GM21526 (cell line): ENCODE measurements around the gene MVB12B.
"Not testable (repeated sequence)": the region's sequence is repeated elsewhere in the genome, so short reads cannot be mapped to it uniquely, and the experiment has no call there.

ENCODE experiments used
- ATAC-seq: cut with Tn5 transposase; IDR thresholded peaks from one replicate; pipeline ENCODE4 v1.9.1; 2021; ENCODE audit warnings: moderate library complexity; ENCODE audit not compliant: unreplicated experiment, low FRiP score

MVB12B gene

GRCh38 chr9:126463426-126463825, 136.8 kb downstream of the MVB12B start:
- ATAC-seq, result no peak

DNA sequence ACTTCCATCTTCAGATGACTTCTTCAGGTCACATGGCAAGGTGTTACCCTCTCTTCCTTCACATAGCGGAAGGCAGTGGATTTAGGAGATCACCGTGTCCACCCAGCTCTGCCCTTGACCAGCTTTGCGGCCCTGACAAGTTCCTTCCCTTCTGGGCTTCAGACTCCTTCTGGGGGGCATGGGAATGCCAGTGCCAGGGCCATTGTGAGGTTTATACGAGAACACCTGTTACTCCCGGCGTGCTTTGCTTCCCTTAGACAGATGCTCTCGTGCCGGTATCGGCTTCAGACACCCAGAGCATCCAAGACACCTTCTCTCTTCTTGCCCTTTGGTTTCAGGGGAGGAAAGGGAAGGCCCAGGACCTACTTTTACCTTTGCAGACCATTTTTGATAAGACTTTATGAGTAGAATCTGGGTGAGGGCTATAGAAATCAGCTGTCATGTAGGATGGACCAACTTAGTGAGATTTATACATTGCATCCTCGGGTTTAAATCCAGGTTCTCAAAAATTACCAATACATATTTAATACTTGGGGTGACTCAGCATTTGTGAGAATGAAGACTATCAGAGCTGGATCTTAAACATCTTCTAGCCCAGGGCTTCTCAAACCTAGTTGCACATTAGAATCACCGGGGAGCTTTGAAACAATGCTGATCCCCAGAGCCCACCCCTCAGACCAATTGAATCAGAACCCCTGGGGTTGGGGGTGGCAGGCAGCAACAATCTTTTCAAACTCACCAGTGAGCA, 138.2 kb downstream of the MVB12B start:
- no peak for ATAC-seq

GRCh38 chr9:126465977-126466376, 139.3 kb downstream of the MVB12B start:
- no peak for ATAC-seq

DNA sequence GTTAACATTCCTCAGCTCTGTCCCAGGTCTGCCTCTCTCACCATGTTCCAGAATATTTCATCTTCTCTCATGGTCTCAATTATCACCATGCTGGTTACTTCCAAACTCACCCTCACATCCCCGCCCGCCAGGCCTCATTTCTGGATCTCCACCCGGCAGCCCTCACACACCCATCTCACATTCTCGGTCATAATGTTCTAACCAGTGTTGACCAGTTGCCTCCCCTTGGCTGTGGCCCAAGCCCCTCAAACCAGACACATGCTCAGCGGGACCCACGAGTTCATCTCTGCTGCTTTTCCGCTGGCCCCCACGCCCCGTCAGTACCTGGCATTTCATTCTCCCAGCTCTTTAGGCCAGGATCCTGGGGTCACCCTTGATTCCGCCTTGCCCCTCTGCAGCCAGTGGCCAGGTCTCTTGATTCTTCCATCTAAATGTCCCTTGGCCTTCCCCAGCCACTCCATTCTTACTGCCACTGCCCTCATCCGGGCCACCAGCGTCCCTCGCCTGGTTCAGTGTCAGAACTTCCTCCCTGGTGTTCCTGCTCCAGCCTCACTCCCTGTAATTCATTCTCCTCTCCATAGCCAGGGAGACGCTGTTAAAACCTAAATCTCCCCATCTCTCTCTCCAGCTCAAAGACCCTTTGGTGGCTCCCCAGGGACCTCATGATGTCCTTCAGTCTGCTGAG, 141.7 kb downstream of the MVB12B start:
- ATAC-seq, result no peak

GRCh38 chr9:126470241-126470993, 143.8 kb downstream of the MVB12B start:
- ATAC-seq, result no peak

DNA sequence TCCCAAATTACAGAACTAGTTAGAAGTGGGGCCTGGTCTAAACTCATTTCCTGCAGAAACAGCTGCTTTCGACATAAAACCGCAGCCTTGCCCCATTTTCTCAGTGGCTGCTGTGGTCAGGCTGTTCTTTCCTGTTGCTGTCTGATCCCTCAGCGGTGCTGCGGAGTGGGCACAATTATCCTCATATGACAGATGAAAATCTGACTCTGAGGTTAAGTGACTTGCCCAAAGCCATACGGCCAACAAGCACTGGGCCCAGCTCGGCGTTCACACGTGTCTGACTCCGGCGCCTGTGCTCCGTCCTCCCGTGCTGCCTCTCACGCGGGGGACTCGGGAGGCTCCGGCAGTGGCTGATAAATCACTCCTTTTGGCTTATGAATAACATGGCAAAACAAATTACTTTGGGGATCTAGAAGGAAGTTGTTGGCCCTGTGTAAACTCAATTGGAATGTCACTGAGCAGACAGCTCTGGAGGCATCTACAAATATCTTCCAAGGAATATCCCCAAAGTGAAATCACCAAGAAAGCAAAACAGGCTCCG, 144.5 kb downstream of the MVB12B start:
- no peak for ATAC-seq

GRCh38 chr9:126472198-126472947, 145.7 kb downstream of the MVB12B start:
- no peak for ATAC-seq

DNA sequence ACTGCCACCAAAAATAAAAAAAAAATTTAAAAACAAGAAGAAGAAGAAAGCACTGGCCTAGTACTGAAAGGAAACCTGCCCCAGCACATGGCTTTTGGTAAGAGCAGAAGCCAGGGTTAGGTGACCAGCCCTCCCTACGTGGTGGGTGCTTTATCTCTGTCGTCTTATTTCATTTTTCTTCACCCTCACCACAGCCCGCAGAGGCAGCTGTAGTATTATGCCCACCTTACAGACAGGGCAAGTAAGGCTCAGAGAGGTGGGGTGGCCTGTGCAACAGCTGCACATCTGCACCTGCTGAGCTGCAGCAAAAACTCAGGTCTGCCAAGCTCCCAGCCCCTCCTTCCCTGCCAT, 146.3 kb downstream of the MVB12B start:
- ATAC-seq, result no peak

- ATAC-seq, result no peak
These were observed 147.7 kb downstream of the MVB12B start for GRCh38 chr9:126474206-126474765.

- ATAC-seq, result no peak
These were observed 148.3 kb downstream of the MVB12B start for GRCh38 chr9:126474786-126475485.

- no peak for ATAC-seq
These were observed 149.4 kb downstream of the MVB12B start for GRCh38 chr9:126475933-126476555.

GRCh38 chr9:126477432-126477831, 150.8 kb downstream of the MVB12B start:
- not testable (repeated sequence) for ATAC-seq

DNA sequence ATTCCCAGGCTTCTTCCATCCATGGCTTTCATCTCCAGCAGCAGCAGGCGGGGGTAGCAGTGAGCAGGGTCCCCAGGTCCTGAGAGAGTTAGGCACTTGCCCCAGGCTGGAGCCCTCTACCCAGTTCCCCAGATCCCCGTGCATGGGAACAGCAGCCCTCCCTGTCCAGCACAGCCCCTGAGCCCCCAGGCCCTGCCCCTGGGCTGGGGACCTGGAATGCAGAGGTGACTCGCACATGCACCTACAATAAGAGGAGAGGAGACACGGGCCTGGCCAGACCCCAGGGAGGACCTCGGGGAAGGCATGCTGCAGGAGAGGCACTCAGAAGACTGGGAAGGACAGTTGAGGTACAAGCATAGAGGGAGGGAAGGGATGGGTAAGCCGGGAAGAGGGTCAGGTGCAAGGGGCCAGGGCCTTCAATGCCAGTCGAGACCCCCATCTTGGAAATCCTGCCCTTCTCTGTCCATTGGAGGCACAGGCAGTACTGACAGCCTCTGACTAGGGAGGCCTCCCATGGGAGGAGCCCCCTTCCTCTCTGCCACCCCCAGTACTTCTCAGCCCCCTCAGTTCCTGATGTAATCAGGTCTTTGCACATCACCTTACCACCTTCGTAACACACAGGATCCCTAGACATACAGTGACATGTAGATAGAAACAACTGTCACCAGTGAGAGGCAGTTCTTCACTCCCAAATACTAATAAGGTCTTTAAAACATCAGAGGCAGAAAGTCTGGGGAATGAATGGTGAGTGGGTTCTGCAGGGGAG, 151.8 kb downstream of the MVB12B start:
- no peak for ATAC-seq

DNA sequence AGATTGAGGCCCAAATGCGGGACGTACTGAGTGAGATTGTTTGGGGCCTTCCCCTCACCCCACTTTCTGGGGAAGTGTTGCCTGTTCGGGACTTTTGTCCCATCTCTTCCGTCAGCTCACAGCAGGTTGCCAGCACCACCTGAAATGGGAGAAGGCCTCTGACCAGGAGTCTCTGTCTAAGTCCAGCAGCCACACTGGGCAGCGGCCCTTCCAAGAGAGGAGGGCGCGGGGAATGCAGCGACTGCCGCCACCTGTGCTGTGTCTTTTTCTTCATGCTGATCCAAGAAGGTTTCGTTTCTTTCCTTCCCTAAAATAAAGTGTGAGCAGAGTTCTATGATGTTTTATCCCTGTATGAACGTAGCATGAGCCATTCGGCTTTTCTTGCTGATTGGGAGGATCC, 152.9 kb downstream of the MVB12B start:
- no peak for ATAC-seq

DNA sequence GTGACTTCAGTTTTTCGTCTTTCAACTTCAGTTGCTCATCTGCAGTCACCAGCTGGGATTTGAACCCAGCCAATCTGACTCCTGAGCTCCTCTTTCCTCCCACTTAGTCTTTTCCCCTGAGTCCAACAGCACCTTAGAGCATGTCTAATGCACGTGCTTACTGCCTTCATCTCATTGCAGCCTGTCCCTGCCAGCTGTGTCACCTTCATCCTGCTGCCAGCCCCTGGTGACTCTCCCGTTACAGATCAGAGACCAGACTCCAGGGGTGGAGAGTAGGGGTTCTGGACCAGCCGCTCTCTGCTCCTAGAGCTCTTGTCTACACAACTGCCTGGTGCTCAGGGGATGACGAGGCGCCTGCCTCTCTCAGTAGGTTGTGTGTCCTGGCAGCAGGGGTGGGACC, 154.2 kb downstream of the MVB12B start:
- ATAC-seq, result no peak

DNA sequence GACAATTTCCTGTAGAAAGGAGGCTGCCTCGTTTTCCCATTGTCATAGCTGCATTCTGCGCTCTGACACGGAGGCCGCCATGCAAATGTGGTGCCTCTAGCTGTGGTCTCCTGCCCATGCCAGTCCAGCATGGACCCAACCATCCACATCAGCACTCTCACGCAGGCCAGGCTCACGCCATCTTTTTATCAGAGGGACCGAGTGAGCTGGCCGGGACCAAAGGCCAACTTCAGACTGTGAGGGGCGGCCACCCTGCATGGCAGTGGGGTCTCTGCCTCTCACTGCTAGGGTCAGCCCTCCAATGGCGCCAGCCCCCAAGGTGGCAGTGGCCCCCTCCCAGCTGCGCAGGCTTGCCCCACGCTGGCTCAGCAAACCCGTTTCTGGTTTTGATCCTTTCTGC, 155.2 kb downstream of the MVB12B start:
- no peak for ATAC-seq

DNA sequence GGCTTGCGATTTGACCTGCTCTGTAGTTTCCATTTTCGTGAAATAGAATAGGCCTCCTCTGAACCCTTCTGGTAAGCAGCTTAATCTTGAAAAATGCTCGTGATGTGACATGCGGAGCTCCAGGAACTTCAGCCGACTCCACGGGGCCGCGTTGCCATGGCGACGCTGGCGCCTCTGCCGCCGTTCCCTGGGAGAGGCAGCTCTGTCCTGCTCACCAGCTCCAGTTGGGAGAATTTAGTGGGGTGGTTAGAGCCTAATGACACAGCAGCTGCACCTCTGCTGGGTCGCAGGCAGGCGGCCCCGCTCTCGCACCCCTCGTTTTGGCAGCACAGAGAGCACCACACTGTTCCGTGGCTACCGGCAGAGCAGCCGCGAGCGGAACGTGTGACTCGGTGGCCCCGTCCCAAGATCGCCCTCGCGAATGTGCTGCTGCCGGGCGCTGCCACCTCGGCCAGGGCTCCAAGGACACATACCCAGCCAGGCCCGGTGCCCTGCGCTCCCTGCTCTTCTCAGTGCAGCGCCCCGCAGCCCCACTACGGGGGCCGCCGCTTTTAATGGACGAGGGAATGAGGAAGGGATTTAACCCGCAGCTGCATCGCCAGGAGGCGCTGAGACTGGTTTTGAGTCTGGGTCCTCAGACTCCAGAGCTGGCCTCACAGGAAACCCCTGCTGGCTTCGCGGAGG, 155.9 kb downstream of the MVB12B start:
- ATAC-seq, result no peak

DNA sequence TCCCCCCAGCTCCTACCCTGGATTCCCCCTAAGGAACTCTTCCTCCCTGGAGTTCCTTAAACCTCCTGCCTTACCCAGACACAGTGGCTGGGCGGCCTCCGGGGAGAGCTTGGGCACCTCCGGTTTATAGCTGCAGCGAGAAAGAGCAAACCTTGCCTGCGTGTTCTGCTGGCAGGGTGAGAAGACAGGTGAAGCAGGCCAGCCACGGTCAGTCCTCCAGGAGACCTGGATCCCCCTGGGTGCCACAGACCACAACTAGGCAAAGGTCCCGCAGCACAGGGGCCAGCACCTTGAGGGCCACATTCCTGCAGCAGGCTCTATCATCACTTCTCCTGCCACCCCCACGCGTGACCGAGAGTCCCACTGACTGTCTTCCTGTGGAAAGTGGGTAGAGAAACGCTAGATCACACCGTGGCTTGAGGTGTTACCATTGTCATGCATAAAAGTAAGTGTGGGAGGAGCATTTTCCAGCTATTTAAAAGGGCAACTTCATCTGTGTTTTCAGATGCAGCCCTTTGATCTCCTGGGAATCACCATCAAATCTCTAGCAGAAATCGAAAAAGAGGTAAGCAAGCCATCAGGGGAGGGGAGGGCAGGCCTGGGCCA, 156.9 kb downstream of the MVB12B start:
- no peak for ATAC-seq
